ENCODE measurements around the gene TMPO.
"Not testable (repeated sequence)": the region's sequence is repeated elsewhere in the genome, so short reads cannot be mapped to it uniquely, and the experiment has no call there.

Gene TMPO

GRCh38 chr12:98593351-98594049 is 78.1 kb downstream of the TMPO start, which contains the start of gene SLC25A3:
Gene SLC25A3 (plus strand): TSS chr12:98593686. CDS start chr12:98593979, 293 bp downstream.
- DNase-seq (ENCODE audit: low spot score) = peak; percentile 98
- no peak for TF ChIP-seq CTCF (IDR thresholded peaks at IDR 0.05)
- H3K27ac ChIP-seq = peak within 1 kb of the TSS; percentile 93 to 98
- peak within 1 kb of the TSS; percentile 94 for H3K4me3 ChIP-seq

- peak overlapping the region; percentile 94 for H3K4me3 ChIP-seq
- peak; percentile 80 for DNase-seq (ENCODE audit: low spot score)
- peak overlapping the region; percentile 93 to 98 for H3K27ac ChIP-seq
- TF ChIP-seq CTCF (IDR thresholded peaks at IDR 0.05) = no peak
Observed at GRCh38 chr12:98594050-98594835, 78.9 kb downstream of the TMPO start.

GRCh38 chr12:98595243-98595988 is 80.0 kb downstream of the TMPO start:
- no peak for TF ChIP-seq CTCF (IDR thresholded peaks at IDR 0.05)
- Histone ChIP-seq H3K4me3 (peak overlapping the region; percentile 94), H3K27ac (peak overlapping the region in 1 of 2 donors; percentile 6)
- no peak for DNase-seq (ENCODE audit: low spot score)

GRCh38 chr12:98597313-98597712 is 81.9 kb downstream of the TMPO start:
- DNase-seq (ENCODE audit: low spot score); H3K27ac ChIP-seq; H3K4me3 ChIP-seq: not testable (repeated sequence)
